HG02885 (cell line): ENCODE measurements around the gene SLC1A4.
"Not testable (repeated sequence)": the region's sequence is repeated elsewhere in the genome, so short reads cannot be mapped to it uniquely, and the experiment has no call there.

Experiments
- ATAC-seq: cut with Tn5 transposase; IDR thresholded peaks from one replicate; pipeline ENCODE4 v1.9.1; 2021; ENCODE audit warnings: mild to moderate bottlenecking; ENCODE audit not compliant: unreplicated experiment, poor library complexity

SLC1A4 gene

DNA sequence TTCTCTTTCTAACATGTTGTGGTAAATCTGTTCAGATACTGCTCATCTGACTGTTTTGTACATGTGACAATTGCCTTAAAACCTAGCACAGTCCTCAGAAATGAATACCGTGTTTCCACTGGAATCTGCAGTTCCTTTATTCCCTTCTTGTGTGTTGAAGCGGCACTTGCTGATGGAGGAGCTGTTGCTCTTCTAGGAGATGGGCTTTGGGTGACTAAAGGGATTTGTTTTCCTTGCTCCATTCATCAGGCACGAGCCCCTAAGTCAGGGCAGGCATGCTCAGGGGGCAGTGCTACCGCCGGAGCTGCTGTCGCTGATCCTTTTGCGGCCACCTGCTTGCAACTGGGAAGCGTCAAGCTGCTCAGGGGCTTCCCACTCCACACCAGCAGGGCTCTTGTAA is 34.5 kb downstream of the SLC1A4 start:
- no peak for ATAC-seq

- no peak for ATAC-seq
Measured at GRCh38 chr2:65024149-65024829, 35.1 kb downstream of the SLC1A4 start.

- ATAC-seq, result peak; percentile 40
Measured at GRCh38 chr2:65025453-65026123, 36.4 kb downstream of the SLC1A4 start.

GRCh38 chr2:65026154-65026553 is 37.0 kb downstream of the SLC1A4 start:
- ATAC-seq, result no peak

DNA sequence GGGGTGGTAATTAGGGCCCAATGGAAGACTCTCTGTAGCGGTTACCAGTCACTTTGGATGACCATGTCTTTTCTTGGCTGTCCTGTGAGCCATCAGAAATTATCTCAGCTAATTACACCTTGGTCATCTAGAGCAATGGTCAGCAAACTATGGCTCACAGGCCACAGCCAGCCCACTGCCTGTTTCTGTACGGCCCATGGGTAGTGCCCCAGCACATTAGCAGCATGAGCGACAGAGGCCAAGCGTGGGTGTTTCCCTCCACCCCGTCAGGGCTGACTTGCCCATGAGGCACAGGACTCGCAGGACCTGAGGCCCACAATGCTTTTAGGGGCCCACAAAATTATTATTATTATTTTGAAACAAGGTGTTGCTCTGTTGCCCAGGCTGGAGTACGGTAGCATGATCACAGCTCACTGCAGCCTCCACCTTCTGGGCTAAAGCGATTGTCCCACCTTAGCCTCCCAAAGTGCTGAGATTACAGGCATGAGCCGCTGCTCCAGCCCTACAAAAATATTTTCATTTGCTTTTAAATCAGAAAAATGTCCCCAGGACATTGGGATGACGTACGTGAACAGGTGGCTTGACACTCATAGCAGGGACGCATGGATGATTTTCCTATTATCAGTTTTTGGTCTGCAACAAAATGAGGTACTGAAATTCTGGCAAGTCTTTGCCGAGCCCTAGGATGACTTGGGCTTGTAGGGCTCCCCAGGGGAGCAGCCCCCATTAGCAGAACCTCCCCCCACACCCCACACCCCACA is 37.7 kb downstream of the SLC1A4 start:
- no peak for ATAC-seq

GRCh38 chr2:65027616-65028244 is 38.5 kb downstream of the SLC1A4 start:
- no peak for ATAC-seq

GRCh38 chr2:65030476-65031332 is 41.5 kb downstream of the SLC1A4 start:
- ATAC-seq, result no peak

DNA sequence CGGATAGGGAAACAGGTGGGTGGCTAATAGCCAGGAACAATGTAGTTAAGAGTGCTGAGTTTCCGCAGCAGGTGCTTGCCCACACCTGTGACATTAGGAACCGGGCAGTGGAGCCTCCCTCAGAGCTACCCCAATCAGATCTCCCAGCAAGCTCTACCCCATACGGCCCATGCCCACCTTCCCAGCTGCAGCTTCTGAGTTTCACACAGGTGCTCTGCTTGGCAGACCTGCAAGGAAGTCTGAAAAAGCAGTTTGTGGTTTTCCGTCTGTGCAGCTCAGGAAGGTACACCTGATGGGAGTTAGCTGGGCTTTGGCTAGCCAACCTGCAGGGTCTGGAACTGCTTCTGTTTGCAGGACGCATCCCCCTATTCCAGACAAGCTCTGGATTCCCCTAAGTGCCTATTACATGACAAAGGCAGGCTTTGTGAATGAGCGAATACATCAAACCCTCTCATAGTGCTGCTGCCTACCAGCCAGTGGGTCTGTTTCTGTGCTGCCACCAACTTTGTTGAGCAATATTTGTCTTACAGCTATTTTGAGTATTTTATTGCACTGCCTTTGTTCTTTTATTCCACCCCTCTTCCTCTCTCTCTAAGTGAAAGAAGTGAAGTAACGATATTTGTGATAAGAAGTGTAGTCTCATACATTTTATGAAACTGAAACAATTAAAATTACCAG is 42.3 kb downstream of the SLC1A4 start:
- ATAC-seq, result peak; percentile 40

DNA sequence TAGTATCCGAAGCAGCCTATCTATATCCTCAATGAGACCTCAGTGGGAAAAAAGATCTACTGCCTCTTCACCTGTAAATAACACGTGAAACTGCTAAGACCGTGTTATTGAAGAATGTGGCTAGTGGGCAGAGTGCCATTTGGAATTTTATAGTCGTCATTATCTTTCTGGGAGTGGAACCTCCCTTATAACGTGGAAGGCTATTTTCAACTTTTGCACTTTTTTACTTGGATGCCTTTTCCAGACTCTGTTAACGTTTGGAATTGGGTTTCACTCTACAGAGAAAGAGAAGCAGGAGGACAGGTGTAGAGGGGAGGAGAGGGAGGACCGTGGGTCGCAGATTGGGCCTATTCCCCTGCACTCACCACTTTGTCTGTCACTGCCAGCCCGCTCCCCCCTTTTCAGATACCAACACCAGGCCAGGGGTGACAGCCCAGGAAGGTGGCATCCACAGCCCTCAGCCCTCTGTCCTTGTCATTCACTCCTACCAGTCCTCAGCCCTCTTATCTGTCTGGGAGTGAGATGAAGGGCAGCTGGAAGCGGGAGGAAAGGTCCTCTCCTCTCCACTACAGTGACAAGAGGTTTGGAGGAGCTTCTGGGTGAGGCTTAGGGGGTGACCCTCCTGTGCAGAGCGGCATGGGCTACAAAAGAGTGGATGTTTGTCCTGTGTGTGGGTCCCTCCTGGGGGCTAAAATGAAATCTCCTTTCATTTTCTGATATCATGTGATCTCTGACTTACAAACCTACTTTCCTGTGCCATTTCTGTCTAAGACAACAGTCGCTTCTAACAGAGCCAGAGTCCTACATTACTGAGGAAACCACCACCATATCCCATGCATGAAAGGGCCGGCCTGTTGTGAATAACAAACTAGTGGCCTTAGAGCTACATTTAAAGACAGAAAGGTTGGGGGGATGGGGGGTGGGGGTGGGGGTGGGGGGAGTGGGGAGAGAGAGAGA is 43.1 kb downstream of the SLC1A4 start:
- ATAC-seq, result no peak

- ATAC-seq, result no peak
Measured at GRCh38 chr2:65033178-65033577, 44.0 kb downstream of the SLC1A4 start.

DNA sequence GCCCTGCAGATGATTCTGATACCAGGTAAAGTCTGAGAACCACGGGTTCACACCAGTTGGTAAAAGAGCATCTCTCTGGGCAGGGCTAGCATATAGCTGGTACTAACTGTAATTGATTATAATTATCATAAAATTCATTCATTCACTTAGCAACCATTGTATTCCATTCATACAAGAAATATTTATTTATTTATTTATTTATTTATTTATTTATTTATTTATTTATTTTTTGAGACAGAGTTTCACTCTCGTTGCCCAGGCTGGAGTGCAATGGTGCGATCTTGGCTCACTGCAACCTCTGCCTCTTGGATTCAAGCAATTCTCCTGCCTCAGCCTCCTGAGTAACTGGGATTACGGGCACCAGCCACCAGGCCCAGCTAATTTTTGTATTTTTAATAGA is 44.5 kb downstream of the SLC1A4 start:
- ATAC-seq, result not testable (repeated sequence)

DNA sequence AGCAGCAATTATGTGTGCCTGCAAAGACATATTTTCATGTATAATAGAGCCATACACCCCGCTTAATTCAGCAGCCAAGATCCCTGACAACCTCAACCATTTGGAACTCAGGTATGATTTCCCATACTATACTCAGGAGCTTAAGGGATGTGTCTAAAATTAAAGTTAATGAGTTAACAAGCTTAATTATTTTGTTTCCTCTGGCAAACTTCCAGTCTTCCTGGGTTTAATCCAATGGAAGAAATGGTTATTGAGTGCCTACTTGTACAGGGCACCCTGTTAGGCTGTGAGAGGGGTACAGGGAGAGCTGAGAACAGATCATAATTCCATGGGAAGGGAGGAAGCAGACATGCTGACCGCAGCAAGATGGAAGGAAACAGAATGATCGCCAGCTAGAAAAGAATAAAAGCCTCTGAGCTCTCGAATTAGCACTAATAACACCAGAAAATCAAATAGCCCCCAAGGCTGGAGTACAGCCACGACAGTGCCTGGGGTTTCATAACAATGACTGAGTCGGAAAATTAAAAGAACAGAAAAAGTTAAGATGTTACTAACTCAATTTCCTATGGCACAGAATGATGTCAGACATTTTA is 46.2 kb downstream of the SLC1A4 start:
- no peak for ATAC-seq

DNA sequence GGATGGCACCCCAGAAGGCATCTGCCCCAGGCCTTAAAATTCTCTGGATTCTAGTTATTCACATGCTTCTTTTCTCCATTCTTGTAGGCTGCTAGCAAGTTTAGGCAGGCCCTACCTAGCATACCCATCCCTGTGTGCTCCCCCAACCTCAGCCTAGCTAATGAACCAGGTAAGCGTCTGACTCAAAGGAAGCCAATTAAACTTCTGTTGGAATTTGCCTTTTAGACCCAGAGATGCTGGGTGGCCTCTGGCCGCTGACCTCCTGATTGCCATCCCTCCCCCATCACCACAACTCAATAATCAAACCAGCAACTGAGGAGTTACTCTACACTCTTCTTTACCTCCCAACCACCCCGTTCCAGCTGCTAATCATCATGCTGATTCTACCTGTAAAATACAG is 48.0 kb downstream of the SLC1A4 start:
- no peak for ATAC-seq

DNA sequence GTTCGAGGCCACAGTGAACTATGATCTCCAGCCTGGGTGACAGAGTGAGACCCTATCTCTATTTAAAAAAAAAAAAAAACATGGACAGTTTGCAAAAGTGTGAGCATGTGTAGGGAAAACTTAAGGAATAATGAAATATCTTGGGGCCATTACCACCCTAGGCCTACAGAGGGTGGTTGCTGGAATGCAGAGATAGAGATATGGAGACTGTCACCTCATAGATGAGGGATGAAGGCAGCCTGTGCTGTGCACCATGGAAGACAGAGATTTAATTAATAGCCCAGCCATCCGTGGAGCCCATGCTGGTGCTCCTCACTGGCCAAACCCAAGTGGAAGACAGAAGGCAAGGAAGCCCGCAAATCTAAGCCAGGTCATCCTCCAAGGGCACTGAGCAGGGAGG is 50.4 kb downstream of the SLC1A4 start:
- ATAC-seq, result no peak

GRCh38 chr2:65040400-65041261 is 51.4 kb downstream of the SLC1A4 start:
- peak; percentile 86 for ATAC-seq

DNA sequence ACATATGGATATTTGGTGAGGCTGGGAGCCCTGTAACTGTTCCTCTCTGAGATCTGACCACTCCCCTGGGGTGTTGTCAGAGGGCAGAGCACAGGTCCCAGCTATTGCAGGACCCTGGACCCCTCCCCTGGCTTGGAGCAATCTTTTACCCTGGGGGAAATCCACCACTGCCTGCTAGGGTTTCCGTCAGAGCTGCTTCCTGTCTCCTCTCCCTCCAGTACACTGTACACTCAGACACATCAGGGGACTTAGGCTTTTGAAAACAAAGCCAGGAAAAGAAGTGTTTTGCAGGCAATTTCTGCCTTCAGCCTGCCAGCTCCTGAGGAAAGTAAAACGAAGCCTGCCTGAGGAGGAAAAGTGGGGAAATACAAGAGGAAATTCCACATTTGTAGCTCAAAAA is 53.8 kb downstream of the SLC1A4 start:
- no peak for ATAC-seq

- no peak for ATAC-seq
Measured at GRCh38 chr2:65044097-65044735, 55.0 kb downstream of the SLC1A4 start.
